IMR-90 (cell line): ENCODE measurements around the gene SERTAD4. TPM values are rescaled to one million over a fixed set of nuclear protein-coding genes. Genes with fewer than 3 reads are reported as not detected.

ENCODE experiments used
- ATAC-seq: fragments of 200-7000 bp; cut with Tn5 transposase; 2 replicates; pipeline ENCODE4 v1.9.1; 2020; ENCODE audit warnings: low read depth, mild to moderate bottlenecking, moderate library complexity
- BruUV-seq: library from RNA; stranded (reverse); fragments of 400-500 nt; replicated peaks from 2 replicates; lab custom pipeline; 2021; lab: Mats Ljungman, UMichigan
- CTCF ChIA-PET: fragments of 300-600 bp; formaldehyde crosslinking; extraction: SDS; loops from one replicate; lab custom pipeline; 2021; ENCODE audit warnings: antibody characterized with exemption; lab: Yijun Ruan, JAX
- POLR2A ChIA-PET: fragments of 300-600 bp; sonication (Branson Sonifier 250); formaldehyde crosslinking; loops from one replicate; lab custom pipeline; 2022; ENCODE audit warnings: antibody characterized with exemption; ENCODE audit not compliant: unreplicated experiment; lab: Charles Lee
- DNase-seq: peaks from one replicate; pipeline ENCODE4 v3.0.0; 2013
- H2AFZ ChIP-seq: replicated peaks from 2 replicates; pipeline ENCODE3; 2013; ENCODE audit warnings: low read length, mild to moderate bottlenecking; ENCODE audit not compliant: poor library complexity
- H2AK5ac ChIP-seq: 2 replicates; pipeline ENCODE4 v1.6.1; 2013; ENCODE audit warnings: low read depth, low read length, inconsistent platforms
- H2AK9ac ChIP-seq: replicated peaks from 2 replicates; pipeline ENCODE3; 2013; ENCODE audit warnings: mild to moderate bottlenecking, low read depth, low read length, moderate library complexity; ENCODE audit not compliant: poor library complexity
- H2BK120ac ChIP-seq: 2 replicates; pipeline ENCODE4 v1.6.1; 2013; ENCODE audit warnings: low read depth, low read length, inconsistent platforms
- H2BK15ac ChIP-seq: 3 replicates; pipeline ENCODE4 v1.6.1; 2013; ENCODE audit warnings: low read depth, low read length, inconsistent platforms
- H2BK20ac ChIP-seq: 2 replicates; pipeline ENCODE4 v1.6.1; 2013; ENCODE audit warnings: low read depth, mild to moderate bottlenecking, inconsistent platforms, low read length, moderate library complexity
- H2BK5ac ChIP-seq: 2 replicates; pipeline ENCODE4 v1.6.1; 2013; ENCODE audit warnings: mild to moderate bottlenecking, low read depth, low read length, inconsistent platforms; ENCODE audit not compliant: poor library complexity, severe bottlenecking
- H3K14ac ChIP-seq: replicated peaks from 2 replicates; pipeline ENCODE4 v1.6.1; 2013; ENCODE audit warnings: low read depth, low read length, inconsistent platforms
- H3K18ac ChIP-seq: 2 replicates; pipeline ENCODE4 v1.6.1; 2013; ENCODE audit warnings: low read depth, low read length, control low read depth
- H3K23ac ChIP-seq: 2 replicates; pipeline ENCODE4 v1.6.1; 2013; ENCODE audit warnings: low read depth, low read length, inconsistent platforms
- H3K27ac ChIP-seq: 2 replicates; pipeline ENCODE4 v1.5.1; 2013; ENCODE audit warnings: mild to moderate bottlenecking, control low read depth, low read length; ENCODE audit not compliant: insufficient read depth
- H3K27me3 ChIP-seq: 2 replicates; pipeline ENCODE4 v1.6.1; 2013; ENCODE audit warnings: low read length; ENCODE audit not compliant: control insufficient read depth, insufficient read depth
- H3K36me3 ChIP-seq: 2 replicates; pipeline ENCODE4 v1.6.1; 2013; ENCODE audit warnings: low read length, mixed read lengths; ENCODE audit not compliant: control insufficient read depth, insufficient read depth
- H3K4ac ChIP-seq: 2 replicates; pipeline ENCODE4 v1.6.1; 2013; ENCODE audit warnings: low read depth, low read length, inconsistent platforms
- H3K4me1 ChIP-seq: 2 replicates; pipeline ENCODE4 v1.6.1; 2013; ENCODE audit warnings: low read length, mixed read lengths; ENCODE audit not compliant: control insufficient read depth, insufficient read depth
- H3K4me2 ChIP-seq: 2 replicates; pipeline ENCODE4 v1.6.1; 2013; ENCODE audit warnings: low read depth, mild to moderate bottlenecking, control low read depth, low read length, moderate library complexity
- H3K4me3 ChIP-seq: 2 replicates; pipeline ENCODE4 v1.5.1; 2013; ENCODE audit warnings: low read depth, mild to moderate bottlenecking, control low read depth, low read length, moderate library complexity; ENCODE audit not compliant: insufficient read depth
- H3K56ac ChIP-seq: 2 replicates; pipeline ENCODE4 v1.6.1; 2013; ENCODE audit warnings: low read length, inconsistent platforms; ENCODE audit not compliant: insufficient read depth; ENCODE audit errors: extremely low read depth
- H3K79me1 ChIP-seq, 2 experiments: 2 replicates each; pipeline ENCODE4 v1.6.1; 2013; ENCODE audit warnings: low read length in 2 of 2, inconsistent platforms in 1 of 2, low read depth in 1 of 2
- H3K9ac ChIP-seq: 2 replicates; pipeline ENCODE4 v1.6.1; 2013; ENCODE audit warnings: low read depth, low read length, control low read depth
- H3K9me1 ChIP-seq: 2 replicates; pipeline ENCODE4 v1.6.1; 2013; ENCODE audit warnings: low read length, inconsistent platforms; ENCODE audit not compliant: insufficient read depth
- H3K9me3 ChIP-seq: 2 replicates; pipeline ENCODE4 v1.6.1; 2013; ENCODE audit warnings: low read length; ENCODE audit not compliant: control insufficient read depth, insufficient read depth
- H4K20me1 ChIP-seq: 2 replicates; pipeline ENCODE4 v1.6.1; 2013; ENCODE audit warnings: low read length, inconsistent platforms; ENCODE audit not compliant: insufficient read depth
- H4K5ac ChIP-seq: 2 replicates; pipeline ENCODE4 v1.6.1; 2013; ENCODE audit warnings: mild to moderate bottlenecking, low read depth, low read length, control low read depth
- H4K8ac ChIP-seq, 2 experiments: 2 replicates each; pipeline ENCODE4 v1.6.1; 2013; ENCODE audit warnings: low read depth in 2 of 2, low read length in 2 of 2, control low read depth in 1 of 2, inconsistent platforms in 1 of 2
- H4K91ac ChIP-seq: 2 replicates; pipeline ENCODE4 v1.6.1; 2013; ENCODE audit warnings: low read depth, low read length, inconsistent platforms; ENCODE audit not compliant: insufficient read depth
- BHLHE40 ChIP-seq: fragments of 150-350 bp; IDR thresholded peaks from 2 replicates; pipeline ENCODE4 v1.6.1; 2016; ENCODE audit warnings: mild to moderate bottlenecking, low read depth, low read length
- FOS ChIP-seq: fragments of 150-350 bp; IDR thresholded peaks from 2 replicates; pipeline ENCODE4 v1.6.1; 2016; ENCODE audit warnings: low read depth, low read length
- SMC3 ChIP-seq: fragments of 150-350 bp; IDR thresholded peaks from 2 replicates; pipeline ENCODE4 v1.6.1; 2016; ENCODE audit warnings: low read depth, mild to moderate bottlenecking, antibody characterized with exemption, low read length, moderate library complexity
- WGBS, 2 experiments: methylation state at CpG; one replicate each; pipeline versions ENCODE4 v1.1.5 to v1.1.7; 2013; ENCODE audit warnings: missing lambda C conversion rate in 2 of 2; ENCODE audit not compliant: insufficient read length in 1 of 2; ENCODE audit errors: extremely low coverage in 2 of 2; 5-methylcytosine and 5-hydroxymethylcytosine counted together
- dilution Hi-C: fragments of 300-500 bp; cut with HindIII; formaldehyde crosslinking; loops from one replicate; pipeline ENCODE4 v1.14.3; 2018; ENCODE audit warnings: low sequenced_read_pairs; ENCODE audit not compliant: unreplicated experiment
- in situ Hi-C: fragments of 300-500 bp; cut with MboI; formaldehyde crosslinking; loops from 3 replicates; pipeline ENCODE4 v1.14.3; 2019; ENCODE audit warnings: low sequenced_read_pairs, inconsistent platforms, mixed read lengths
- intact Hi-C: fragments of 100-400 bp; cut with micrococcal nuclease; formaldehyde crosslinking; loops from 2 replicates; pipeline ENCODE4 v1.10.0; 2022
- polyA plus RNA-seq, 3 experiments: library from polyadenylated mRNA; depleted of rRNA; stranded (reverse); fragments of >200 nt; gene quantifications; 2 replicates each; pipeline ENCODE4 v1.2.3, GENCODE V29; 2012; ENCODE audit warnings: low replicate concordance in 1 of 3
- total RNA-seq: library from RNA; depleted of rRNA; stranded (reverse); fragments of >200 nt; gene quantifications from 2 replicates; pipeline ENCODE4 v1.2.3, GENCODE V29; 2012
- TF ChIP-seq, protein P1 (sequence below): conservative IDR thresholded peaks from 2 replicates; pipeline ENCODE4 v1.5.1; 2012; ENCODE audit warnings: mild to moderate bottlenecking, low read depth, low read length, improper control_type of control experiment

SERTAD4 gene
- total and polyA plus RNA-seq, 2 of the 4 experiments (the other 2 are of a cell fraction) = under 0.01 to 0.22 TPM

GRCh38 chr1:210236840-210237409 lies 4.3 kb downstream of the SERTAD4 start (continued):
- TF ChIP-seq, protein P1, sequence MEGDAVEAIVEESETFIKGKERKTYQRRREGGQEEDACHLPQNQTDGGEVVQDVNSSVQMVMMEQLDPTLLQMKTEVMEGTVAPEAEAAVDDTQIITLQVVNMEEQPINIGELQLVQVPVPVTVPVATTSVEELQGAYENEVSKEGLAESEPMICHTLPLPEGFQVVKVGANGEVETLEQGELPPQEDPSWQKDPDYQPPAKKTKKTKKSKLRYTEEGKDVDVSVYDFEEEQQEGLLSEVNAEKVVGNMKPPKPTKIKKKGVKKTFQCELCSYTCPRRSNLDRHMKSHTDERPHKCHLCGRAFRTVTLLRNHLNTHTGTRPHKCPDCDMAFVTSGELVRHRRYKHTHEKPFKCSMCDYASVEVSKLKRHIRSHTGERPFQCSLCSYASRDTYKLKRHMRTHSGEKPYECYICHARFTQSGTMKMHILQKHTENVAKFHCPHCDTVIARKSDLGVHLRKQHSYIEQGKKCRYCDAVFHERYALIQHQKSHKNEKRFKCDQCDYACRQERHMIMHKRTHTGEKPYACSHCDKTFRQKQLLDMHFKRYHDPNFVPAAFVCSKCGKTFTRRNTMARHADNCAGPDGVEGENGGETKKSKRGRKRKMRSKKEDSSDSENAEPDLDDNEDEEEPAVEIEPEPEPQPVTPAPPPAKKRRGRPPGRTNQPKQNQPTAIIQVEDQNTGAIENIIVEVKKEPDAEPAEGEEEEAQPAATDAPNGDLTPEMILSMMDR = no peak

- 80% methylated on average over 1 of the region's 5 CpGs; no CpG with 5 or more reads in 1 of the 2 experiments for WGBS, 2 experiments
Observed at GRCh38 chr1:210237479-210237878, 4.9 kb downstream of the SERTAD4 start.

More at GRCh38 chr1:210237479-210237878, 4.9 kb downstream of the SERTAD4 start:
- Histone ChIP-seq H3K4me3 (no peak overlapping the region), H3K14ac (no peak overlapping the region), H3K4me2 (no peak overlapping the region; the same call in 1 of the 2 replicates), H2BK20ac (no peak overlapping the region), H2BK120ac (peak overlapping the region; percentile 16; the same call in 1 of the 2 replicates), H4K20me1 (peaks cover 5% of the 10 kb centered on the region; the same call in 1 of the 2 replicates), H2AFZ (no peak overlapping the region), H3K23ac (no peak overlapping the region), H3K79me1 (no peaks in the 10 kb centered on the region), H3K18ac (no peak overlapping the region), H3K4me1 (peaks cover 10% of the 10 kb centered on the region), H3K36me3 (no peaks in the 10 kb centered on the region), H3K9me1 (peaks cover 14% of the 10 kb centered on the region), H4K8ac (no peak overlapping the region), H2BK5ac (no peak overlapping the region), H3K27me3 (peaks cover 38% of the 10 kb centered on the region), H3K27ac (no peak overlapping the region), H4K91ac (no peak overlapping the region), H3K9me3 (no peaks in the 10 kb centered on the region), H2AK9ac (no peak overlapping the region), H3K4ac (no peak overlapping the region), H3K56ac (no peak overlapping the region), H4K5ac (no peak overlapping the region), H2AK5ac (no peak overlapping the region), H3K9ac (no peak overlapping the region), H2BK15ac (no peak overlapping the region)
- no TSS peak for BruUV-seq
- no peak for ATAC-seq
- DNase-seq = no peak
- dilution Hi-C loops (no loop called here), intact Hi-C loops (no loop called here), in situ Hi-C loops (no loop called here)
- ChIA-PET CTCF (interaction anchor here (0.9 kb wide), 1 partner anchor 9 kb away, joined by 3 read pairs; no protein-coding TSS in a partner anchor), POLR2A (no interaction called here)
- TF ChIP-seq FOS (no peak), BHLHE40 (no peak), SMC3 (no peak)
